Hepatocyte (in vitro differentiated cells): ENCODE results near the gene TUBGCP5. TPM values are rescaled to one million over a fixed set of nuclear protein-coding genes. Genes with fewer than 3 reads are reported as not detected.

Experiments used
- DNase-seq: peaks from one replicate; pipeline ENCODE4 v3.0.0-alpha.2; 2016; ENCODE audit warnings: low spot score
- H2AFZ ChIP-seq: fragments of 200-600 bp; sonication (generic); 2 replicates; pipeline ENCODE4 v1.6.0; 2016; ENCODE audit warnings: antibody characterized with exemption, mild to moderate bottlenecking
- H3K27ac ChIP-seq: fragments of 200-600 bp; sonication (generic); 2 replicates; pipeline ENCODE4 v1.5.1; 2016; ENCODE audit warnings: mild to moderate bottlenecking
- H3K27me3 ChIP-seq: fragments of 200-600 bp; sonication (generic); 2 replicates; pipeline ENCODE4 v1.6.1; 2016
- H3K36me3 ChIP-seq: fragments of 200-600 bp; sonication (generic); replicated peaks from 2 replicates; pipeline ENCODE4 v1.5.1; 2016; ENCODE audit warnings: low read depth; ENCODE audit not compliant: insufficient read depth
- H3K4me1 ChIP-seq: fragments of 200-600 bp; sonication (generic); 2 replicates; pipeline ENCODE4 v1.5.1; 2016; ENCODE audit warnings: mild to moderate bottlenecking, moderate library complexity; ENCODE audit not compliant: insufficient read depth
- H3K4me2 ChIP-seq: fragments of 200-600 bp; sonication (generic); 2 replicates; pipeline ENCODE4 v1.6.0; 2016
- H3K4me3 ChIP-seq: fragments of 200-600 bp; sonication (generic); 2 replicates; pipeline ENCODE4 v1.5.1; 2016; ENCODE audit warnings: mild to moderate bottlenecking
- H3K79me2 ChIP-seq: fragments of 200-600 bp; sonication (generic); 2 replicates; pipeline ENCODE4 v1.6.0; 2017; ENCODE audit warnings: mild to moderate bottlenecking
- H3K9me2 ChIP-seq: fragments of 200-600 bp; sonication (generic); replicated peaks from 2 replicates; pipeline ENCODE4 v1.6.0; 2017; ENCODE audit warnings: mild to moderate bottlenecking; ENCODE audit not compliant: insufficient read depth
- H3K9me3 ChIP-seq: fragments of 200-600 bp; sonication (generic); 2 replicates; pipeline ENCODE4 v1.5.1; 2016; ENCODE audit warnings: low read depth, mild to moderate bottlenecking
- H4K20me1 ChIP-seq: fragments of 200-600 bp; sonication (generic); 2 replicates; pipeline ENCODE4 v1.6.0; 2016; ENCODE audit warnings: mild to moderate bottlenecking; ENCODE audit not compliant: insufficient read depth, poor library complexity, severe bottlenecking
- EZH2 ChIP-seq: fragments of 200-600 bp; sonication (generic); IDR thresholded peaks from 2 replicates; pipeline ENCODE4 v1.6.1; 2016; ENCODE audit warnings: antibody characterized with exemption, mild to moderate bottlenecking, borderline replicate concordance
- EZH2phosphoT487 ChIP-seq: fragments of 200-600 bp; sonication (generic); IDR thresholded peaks from one replicate; pipeline ENCODE4 v1.6.1; 2018; ENCODE audit warnings: antibody characterized with exemption, mild to moderate bottlenecking, low read depth, moderate library complexity; ENCODE audit not compliant: unreplicated experiment, severe bottlenecking
- WGBS: methylation state at CpG from one replicate; pipeline ENCODE4 v1.1.6; 2016; ENCODE audit warnings: low lambda C conversion rate; ENCODE audit errors: missing lambda C conversion rate; 5-methylcytosine and 5-hydroxymethylcytosine counted together
- polyA plus RNA-seq: library from polyadenylated mRNA; unstranded; fragments of >200 nt; fragmentation: Nextera tagmentation; extraction: Ambion mirVana; gene quantifications from 2 replicates; pipeline ENCODE4 v1.2.1, GENCODE V29; 2016
- total RNA-seq: library from RNA; depleted of rRNA; stranded (reverse); fragments of >200 nt; gene quantifications from 2 replicates; pipeline ENCODE4 v1.2.3, GENCODE V29; 2014
- TF ChIP-seq, protein P1 (sequence below): fragments of 200-600 bp; sonication (generic); IDR thresholded peaks from 2 replicates; pipeline ENCODE4 v1.5.1; 2016; ENCODE audit warnings: antibody characterized with exemption, mild to moderate bottlenecking; ENCODE audit not compliant: poor library complexity

Gene TUBGCP5
- total and polyA plus RNA-seq, 2 experiments from 2014 or later, result 9.6 to 29.4 TPM

DNA sequence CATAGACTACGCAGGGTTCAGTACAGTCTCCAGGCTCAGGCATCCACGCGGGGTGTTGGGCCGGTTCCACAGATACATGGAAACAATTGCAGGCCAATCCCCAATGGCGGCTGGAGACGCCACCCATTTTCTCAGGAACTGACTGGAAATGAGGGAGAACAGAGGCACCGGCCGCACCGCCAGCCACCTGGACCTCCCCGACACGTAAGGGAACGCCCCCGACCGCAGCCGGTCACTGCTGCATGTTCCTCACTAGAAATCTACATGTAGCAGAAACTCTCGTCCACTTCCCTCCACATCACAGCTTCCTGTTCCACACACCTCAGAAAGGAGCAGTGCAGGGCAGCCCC lies 88.4 kb downstream of the TUBGCP5 start:
- no peak for DNase-seq
- TF ChIP-seq EZH2phosphoT487 (no peak), EZH2 (no peak)
- TF ChIP-seq, protein P1, sequence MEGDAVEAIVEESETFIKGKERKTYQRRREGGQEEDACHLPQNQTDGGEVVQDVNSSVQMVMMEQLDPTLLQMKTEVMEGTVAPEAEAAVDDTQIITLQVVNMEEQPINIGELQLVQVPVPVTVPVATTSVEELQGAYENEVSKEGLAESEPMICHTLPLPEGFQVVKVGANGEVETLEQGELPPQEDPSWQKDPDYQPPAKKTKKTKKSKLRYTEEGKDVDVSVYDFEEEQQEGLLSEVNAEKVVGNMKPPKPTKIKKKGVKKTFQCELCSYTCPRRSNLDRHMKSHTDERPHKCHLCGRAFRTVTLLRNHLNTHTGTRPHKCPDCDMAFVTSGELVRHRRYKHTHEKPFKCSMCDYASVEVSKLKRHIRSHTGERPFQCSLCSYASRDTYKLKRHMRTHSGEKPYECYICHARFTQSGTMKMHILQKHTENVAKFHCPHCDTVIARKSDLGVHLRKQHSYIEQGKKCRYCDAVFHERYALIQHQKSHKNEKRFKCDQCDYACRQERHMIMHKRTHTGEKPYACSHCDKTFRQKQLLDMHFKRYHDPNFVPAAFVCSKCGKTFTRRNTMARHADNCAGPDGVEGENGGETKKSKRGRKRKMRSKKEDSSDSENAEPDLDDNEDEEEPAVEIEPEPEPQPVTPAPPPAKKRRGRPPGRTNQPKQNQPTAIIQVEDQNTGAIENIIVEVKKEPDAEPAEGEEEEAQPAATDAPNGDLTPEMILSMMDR, result no peak
- Histone ChIP-seq H2AFZ (no peak overlapping the region), H3K9me3 (no peaks in the 10 kb centered on the region), H3K79me2 (peaks cover 90% of the 10 kb centered on the region), H3K4me2 (no peak overlapping the region), H3K4me1 (peaks cover 5% of the 10 kb centered on the region), H3K9me2 (no peaks in the 10 kb centered on the region), H3K27ac (no peak overlapping the region), H3K27me3 (no peaks in the 10 kb centered on the region), H3K4me3 (no peak overlapping the region), H4K20me1 (peaks cover 45% of the 10 kb centered on the region), H3K36me3 (no peaks in the 10 kb centered on the region)
- WGBS, result 96% methylated on average over 16 of the region's 16 CpGs

DNA sequence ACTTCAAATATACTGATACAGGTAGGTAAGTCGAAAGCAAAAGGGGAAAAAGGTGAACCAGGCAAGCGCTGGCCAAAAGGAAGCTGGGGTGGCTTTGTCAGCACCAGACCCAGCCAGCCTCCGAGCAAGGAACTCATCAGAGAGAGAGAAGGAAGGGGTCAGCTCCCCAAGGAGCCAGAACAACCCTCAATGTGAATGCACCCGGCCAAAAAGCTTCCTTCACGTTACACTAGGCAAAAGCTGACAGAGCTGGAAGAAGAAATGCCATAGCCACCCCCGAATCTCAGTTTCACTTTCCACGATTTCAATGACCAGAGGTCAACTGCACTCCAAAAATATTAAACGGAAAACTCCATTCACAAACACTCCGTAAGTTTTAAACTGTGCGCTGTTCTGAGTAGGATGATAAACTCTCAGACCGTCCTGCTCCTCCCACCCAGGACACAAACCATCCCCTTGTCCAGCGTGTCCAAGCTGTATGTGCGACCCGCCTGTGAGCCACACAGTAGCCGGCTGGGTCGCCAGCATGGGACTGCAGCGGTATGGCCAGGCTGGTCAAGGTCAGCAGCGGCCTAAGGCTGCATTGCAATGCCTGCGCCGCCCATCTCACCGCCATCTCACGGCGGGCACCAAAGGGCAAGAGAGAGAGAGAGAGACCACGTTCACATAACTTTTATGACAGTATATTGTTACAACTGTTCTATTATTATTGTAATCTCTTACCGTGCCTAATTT lies 88.9 kb downstream of the TUBGCP5 start:
- Histone ChIP-seq H3K9me2 (no peaks in the 10 kb centered on the region), H3K27ac (no peak overlapping the region), H3K4me3 (no peak overlapping the region), H3K27me3 (no peaks in the 10 kb centered on the region), H2AFZ (no peak overlapping the region), H4K20me1 (peaks cover 41% of the 10 kb centered on the region), H3K4me1 (peaks cover 5% of the 10 kb centered on the region), H3K4me2 (no peak overlapping the region), H3K36me3 (no peaks in the 10 kb centered on the region), H3K9me3 (no peaks in the 10 kb centered on the region), H3K79me2 (peaks cover 86% of the 10 kb centered on the region)
- TF ChIP-seq, protein P1, result no peak
- TF ChIP-seq EZH2phosphoT487, result no peak
- no peak for TF ChIP-seq EZH2
- WGBS, result 92% methylated on average over 25 of the region's 25 CpGs
- no peak for DNase-seq

Other genes with a start within 250 kb of the TUBGCP5 start
- 77.2 and 79.1 TPM in 2 replicates for gene NIPA2, start 200.9 kb downstream of the TUBGCP5 start, total RNA-seq
- gene NIPA2, start 200.9 kb downstream of the TUBGCP5 start, polyA plus RNA-seq, result 48.7 and 52.7 TPM in 2 replicates
- gene CYFIP1, start 59.2 kb downstream of the TUBGCP5 start, total RNA-seq, result 83.4 and 92.2 TPM in 2 replicates
- 56.5 and 73.4 TPM in 2 replicates for gene CYFIP1, start 59.2 kb downstream of the TUBGCP5 start, polyA plus RNA-seq
- gene GOLGA6L1, start 97.3 kb upstream of the TUBGCP5 start, total RNA-seq, result not detected in 2 replicates
- not detected in 2 replicates for gene GOLGA6L1, start 97.3 kb upstream of the TUBGCP5 start, polyA plus RNA-seq